EH (cell line): Measurements from ENCODE around the gene GLG1.
"Not testable (repeated sequence)": the region's sequence is repeated elsewhere in the genome, so short reads cannot be mapped to it uniquely, and the experiment has no call there.

ENCODE experiments used
- DNase-seq: peaks from one replicate; pipeline ENCODE4 v3.0.0-alpha.2; 2015; ENCODE audit warnings: low read depth

GLG1 gene

DNA sequence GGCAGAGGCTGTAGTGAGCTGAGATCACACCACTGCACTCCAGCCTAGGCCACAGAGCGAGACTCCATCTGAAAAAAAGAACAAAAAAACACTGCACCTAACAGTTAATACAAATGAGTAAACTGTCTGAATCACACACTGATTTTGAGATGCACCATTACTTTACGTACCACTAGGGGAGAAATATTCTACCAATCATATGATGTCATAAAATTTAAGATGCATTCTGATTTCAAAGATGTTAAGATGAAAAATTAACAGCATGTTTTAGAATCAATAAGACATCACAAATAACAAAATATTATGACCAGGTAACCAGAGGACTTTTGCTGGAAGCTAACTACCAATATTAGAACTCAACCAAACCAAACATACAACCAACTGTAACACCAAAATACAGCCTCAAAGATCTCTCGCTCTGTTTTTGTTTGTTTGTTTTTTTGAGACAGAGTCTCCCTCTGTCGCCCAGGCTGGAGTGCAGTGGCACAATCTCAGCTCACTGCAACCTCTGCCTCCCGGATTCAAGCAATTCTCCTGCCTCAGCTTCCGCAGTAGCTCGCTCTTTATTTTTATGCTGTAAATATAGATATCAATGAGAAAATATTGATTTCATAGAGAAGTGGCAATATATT is 31.6 kb downstream of the GLG1 start:
- DNase-seq, result no peak

DNA sequence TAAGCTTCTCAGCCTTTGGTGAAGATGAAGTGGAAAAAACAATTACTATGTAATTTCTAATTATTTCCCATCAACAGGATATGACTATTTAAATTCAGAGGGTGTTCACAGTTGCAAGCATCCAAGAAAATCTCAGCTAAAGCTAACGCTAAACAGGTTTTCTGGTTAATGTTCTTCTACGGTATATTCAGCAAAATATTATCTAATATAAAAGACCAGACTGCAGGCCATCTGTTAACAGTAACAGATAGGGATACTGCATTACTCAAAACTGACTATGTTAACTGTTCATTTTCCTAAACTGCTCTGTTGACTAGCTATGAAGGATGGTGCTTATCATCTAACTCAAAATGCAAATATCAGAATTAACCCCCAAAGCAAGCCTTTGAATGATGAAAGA is 32.8 kb downstream of the GLG1 start:
- no peak for DNase-seq

DNA sequence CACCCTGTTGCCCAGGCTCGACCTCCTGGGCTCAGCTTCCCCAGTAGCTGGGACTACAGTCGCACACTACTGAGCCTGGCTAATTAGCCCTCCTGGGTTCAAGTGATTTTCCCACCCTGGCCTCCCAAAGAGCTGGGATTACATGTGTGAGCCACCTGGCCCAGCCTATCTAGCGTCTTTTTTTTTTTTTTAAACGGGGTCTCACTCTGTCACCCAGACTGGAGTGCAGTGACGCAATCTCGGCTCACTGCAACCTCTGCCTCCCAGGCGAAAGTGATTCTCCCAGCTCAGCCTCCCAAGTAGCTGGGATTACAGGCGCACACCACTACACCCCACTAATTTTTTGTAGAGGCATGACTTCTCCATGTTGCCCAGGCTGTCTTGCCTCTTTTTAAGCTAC is 33.3 kb downstream of the GLG1 start:
- peak; percentile 8 for DNase-seq

DNA sequence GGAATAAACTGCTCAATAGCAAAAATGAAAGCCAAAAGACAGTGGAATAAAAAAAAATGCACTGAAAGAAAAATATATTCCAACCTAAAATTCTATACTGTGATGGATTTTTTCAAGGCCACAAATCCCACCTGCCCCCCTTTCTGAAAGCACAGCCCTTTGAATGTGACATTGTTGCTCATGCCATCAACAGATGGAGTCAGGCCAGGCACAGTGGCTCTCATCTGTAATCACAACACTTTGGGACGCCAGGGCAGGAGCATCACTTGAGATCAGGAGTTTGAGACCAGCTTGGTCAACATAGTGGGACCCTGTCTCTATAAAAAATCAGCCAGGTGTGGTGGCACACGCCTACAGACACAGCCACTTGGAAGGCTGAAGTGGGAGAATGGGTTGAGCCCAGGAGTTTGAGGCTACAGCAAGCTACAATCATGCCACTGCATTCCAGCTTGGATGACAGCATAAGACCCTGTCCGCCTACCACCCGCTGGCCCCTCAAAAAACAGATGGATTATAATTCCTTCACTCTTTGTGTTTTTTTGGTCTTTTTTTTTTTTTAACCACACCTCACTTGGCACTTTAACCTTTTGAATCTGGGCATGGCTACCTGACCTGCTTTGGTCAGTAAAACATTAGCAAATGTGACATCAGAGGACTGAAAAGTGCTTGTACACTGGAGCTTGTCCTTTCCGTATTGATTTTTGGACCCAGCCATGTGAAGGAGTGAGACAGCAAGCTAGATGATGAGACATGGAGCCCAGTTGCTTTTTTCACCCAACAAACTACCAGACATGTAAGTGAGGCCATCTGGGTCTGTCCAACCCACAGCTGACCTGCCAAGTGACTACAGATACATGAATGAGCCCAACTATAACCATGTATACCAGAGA is 36.3 kb downstream of the GLG1 start:
- no peak for DNase-seq

DNA sequence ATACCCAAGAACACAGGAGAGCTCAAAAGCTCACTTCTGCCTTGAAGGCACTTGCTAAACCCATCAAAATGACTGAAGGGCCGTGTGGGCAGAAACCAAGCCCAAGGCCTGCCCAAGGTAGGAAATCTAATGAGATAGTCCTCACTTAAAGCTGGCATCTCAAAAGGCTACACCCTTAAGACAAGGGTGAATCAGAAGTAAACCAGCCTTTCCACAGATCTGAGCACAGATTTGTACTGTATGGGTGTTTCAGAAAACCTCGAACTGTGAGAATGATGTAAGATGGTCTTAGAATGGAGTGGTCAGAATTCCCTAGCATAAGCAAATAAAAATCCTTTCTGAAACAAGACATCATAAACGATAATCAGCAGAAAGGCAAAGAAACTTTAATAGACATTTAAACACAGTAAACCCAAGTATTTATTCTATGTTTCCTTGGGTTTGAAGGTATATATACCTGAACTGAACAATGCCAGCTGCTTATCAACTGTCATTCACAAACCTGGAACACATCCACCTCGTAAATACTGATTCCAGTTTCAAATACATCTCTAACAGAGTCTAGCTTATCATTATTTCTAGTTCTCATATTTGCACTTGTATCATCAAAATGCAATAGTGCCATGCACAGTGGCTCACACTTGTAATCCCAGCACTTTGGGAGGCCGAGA is 37.8 kb downstream of the GLG1 start:
- DNase-seq, result peak; percentile 63

DNA sequence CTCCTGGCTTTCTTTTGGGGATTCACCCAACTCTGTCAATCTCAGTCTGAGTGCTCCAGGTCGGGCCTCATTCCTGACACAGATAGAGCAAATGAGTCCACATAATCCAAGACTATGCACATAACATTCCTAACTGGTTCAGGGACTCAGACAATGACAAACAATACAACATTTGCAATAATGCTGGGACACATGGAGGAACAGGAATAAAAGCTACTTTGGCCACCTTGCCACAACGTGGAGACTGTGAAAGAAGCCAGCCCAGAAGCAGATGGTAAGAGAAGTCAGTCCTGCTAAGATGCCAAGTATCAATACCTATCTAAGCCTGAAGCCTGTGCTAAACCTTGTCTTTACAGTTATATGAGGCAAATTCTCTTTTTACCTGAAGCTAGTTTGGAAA is 39.0 kb downstream of the GLG1 start:
- no peak for DNase-seq

DNA sequence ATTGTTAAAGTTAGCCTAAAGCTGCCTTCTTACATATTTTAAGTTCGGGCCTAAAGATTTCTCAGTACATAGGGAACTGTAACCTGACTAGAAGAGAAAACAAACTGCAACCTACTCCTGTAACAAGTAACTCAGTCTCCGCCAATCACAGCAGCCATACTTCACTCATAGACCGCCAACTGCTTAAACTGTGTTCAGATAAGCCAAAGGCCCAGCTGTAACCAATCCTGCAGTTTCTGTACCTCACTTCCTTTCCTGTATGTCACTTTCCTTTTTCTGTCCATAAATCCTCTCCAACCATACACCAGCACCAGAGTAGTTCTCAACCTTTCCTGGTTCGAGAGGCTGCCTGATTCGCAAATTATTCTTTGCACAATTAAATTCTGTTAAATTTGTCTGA is 41.5 kb downstream of the GLG1 start:
- DNase-seq, result no peak

DNA sequence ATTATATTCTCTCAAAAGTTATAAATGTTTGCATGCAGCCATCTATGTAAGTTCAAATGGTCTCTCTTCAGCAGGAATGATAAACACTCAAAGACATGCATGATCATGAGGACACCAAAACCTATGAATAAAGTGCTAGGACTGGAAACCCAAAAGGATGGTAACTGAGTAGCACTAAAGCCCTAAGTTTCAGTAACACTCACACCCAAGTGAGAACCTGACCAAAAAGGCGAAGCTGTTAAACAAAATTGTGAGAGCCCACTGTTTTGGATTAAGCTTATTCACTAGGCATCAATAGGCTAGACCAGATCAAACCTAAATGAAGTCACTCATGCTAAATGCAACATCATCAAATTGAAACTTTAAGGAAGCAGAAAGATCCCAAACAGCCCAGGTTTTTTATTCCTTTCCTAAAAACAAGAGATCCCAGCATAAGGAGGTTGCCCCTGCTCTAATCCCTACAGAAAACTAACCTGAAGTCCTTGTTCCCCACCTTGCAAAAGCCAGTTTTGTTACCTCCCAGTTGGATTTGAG is 42.4 kb downstream of the GLG1 start:
- no peak for DNase-seq

DNA sequence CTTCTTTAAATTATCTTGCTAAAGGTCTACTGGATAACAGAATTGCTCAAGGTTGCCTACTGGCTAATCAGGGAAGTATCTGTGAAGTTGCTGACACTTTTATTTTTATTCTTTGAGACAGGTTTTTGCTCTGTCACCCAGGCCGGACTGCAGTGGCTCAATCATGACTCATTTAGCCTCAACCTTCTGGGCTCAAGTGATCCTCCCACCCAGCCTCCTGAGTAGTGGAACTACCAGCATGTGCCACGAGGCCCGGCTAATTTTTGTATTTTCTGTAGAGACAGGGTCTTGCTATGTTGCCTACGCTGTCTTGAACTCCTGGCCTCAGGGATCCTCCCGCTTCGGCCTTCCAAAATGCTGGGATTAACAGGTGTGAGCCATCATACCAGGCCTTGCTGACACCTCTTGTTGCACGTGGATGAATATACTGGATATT is 43.1 kb downstream of the GLG1 start:
- DNase-seq, result peak; percentile 67

DNA sequence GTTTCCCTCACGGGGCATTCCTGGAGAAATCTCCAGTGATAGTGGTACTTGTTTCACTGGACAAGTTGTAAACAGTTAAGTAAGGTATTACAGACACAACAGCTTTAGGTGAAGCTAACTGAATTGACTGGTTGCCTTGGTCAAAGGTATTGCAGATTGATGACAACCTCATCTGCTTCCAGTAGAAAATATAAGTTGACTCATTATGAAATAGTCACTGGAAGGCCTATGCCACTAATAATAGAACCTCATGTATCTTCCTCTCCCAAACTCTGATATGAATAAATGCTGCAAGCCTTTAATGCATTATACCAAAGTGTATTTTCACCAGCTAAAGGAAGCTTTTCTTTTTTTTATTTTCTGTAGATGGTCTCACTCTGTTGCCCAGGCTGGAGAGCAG is 44.8 kb downstream of the GLG1 start:
- no peak for DNase-seq

DNA sequence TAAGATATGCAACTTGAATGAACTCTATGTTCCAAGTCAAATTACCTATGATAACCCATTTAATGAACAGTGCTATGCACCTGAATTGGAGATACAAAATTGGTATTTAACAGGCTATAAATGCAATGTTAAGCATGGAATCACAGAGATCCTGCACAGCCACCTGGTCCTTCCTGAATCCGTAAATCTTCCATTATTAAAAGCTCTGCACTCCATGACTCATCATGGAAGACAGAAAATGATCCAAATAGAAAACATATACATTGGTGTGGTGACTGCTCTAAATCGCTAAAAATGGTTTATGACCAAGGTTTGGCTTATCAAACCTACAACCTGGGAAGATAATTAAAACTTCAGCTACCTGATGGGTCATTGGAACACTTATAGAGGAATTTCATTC is 45.3 kb downstream of the GLG1 start:
- no peak for DNase-seq

DNA sequence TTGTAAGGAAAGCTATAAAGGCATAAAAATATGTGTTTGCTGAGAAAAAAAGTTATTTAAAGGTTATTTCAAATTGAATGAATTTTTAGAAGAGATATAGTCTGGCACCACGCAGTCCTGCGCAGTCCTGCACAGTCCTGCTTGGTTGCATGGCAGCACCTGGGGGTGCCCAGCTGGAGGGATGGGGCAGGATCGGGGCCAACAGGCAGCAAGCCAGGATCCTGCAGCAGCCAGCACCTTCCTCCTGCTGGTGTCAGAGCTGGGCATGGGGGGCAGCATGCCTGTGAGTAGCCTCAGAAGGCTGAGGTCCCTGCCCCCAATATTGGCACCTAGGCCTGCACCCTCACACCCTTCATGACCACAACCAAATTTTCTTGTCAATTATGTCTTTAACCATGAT is 46.0 kb downstream of the GLG1 start:
- DNase-seq, result no peak

DNA sequence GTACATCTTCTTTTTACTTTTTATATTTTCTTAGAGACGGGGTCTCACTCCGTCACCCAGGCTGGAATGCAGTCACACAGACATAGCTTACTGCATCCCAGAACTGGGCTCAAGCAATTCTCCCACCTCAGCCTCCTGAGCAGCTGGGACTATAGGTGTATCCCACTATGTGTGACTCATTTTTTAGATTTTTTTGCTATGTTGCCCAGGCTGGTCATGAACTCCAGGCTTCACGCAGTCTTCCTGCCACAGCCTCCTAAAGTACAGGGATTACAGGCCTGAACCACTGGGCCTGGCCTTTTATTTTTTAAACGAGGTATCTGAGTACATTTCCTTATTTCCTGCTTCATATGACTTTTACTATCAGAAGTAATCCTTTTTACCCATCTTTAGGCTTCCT is 48.0 kb downstream of the GLG1 start:
- DNase-seq, result no peak

DNA sequence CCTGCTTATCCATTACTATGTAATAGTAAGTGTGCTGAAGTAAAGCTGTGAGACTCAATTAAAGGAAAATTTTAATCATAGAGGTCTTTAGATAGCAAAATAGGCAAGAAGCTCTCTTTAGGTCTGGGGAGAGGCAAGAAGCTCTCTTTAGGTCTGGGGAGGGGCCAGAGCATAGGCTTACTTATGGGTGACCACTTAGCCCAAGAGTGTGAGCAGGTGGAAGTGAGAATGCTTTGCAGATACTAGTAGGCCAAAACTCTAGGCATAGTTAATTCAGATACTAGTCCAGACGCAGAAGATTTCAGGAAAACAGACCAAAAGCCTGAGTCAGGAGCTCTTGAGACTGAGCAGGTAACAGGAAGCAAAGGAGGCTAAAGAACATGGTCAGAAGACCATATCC is 49.6 kb downstream of the GLG1 start:
- DNase-seq, result no peak

DNA sequence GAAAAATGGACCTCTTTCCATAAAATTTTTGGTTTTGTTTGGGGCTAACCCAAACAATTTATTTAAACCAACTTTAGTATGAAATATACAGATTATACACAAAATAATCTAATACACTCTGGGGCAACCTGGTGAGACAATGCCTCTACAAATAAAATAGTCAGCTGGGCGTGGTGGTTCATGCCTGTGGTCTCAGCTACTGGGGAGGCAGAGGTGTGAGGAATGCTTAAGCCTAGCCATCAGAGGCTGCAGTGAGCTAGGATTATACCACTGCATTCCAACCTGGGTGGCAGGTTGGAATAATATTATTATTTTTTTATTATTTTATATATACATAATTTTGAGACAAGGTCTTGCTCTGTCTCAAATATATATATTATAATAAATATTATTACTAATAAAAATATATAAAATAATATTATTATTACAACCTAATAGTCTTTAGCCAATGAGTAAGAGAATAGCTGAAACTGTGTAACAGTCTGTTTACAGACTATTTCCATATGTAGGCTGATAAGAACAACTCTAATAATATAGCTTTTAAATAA is 50.5 kb downstream of the GLG1 start:
- DNase-seq, result peak; percentile 26

DNA sequence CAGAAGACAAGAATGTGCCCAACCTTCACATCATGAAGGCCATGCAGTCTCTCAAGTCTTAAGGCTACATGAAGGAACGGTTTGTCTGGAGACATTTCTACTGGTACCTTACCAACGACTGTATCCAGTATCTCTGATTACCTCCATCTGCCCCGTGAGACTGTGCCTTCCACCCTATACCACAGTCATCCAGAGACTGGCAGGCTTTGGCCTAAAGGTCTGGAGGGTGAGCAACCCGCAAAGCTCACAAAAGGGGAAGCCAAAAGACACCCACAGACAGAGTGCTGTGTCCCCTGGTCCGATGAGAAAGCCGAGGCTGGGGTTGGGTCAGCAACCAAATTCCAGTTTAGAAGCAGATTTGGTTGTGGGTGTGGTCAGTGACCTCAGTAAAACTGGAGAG is 54.6 kb downstream of the GLG1 start:
- DNase-seq, result not testable (repeated sequence)

DNA sequence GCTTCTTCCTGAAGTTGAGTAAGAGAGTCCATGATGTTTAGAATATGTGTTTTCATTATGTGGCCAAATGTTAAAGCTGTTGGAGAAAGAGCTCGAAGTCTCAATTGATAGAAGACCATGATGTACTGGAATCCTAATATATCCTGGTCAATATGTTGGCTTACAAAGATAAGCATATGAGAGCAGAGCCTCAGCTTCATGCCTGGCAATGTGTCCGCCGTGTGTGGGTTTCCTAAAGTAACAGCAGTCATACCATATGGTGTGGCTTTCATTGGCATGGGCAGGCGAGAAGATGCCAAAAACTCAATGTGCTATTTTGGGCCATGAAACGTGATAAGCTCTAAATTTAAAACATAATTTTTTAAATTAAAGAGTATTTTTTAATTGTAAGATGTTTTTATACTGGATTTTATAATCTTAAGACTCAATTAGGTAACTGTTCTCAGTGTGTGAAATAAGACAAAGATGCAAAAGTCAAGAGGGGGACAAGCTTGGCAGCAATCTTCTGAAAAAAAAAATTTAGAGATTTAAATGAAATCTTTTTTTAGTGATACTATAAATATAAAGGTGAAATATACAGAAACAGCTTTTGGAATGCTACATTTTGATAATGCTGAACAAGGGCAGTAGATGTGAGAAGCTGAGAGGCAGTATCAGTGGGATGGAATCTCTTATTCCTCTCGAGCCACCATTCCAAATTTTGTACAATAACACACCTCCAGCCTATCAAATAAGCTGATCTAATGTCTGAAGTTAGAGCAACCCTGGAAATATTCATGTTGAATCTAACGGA is 56.5 kb downstream of the GLG1 start:
- DNase-seq, result not testable (repeated sequence)

DNA sequence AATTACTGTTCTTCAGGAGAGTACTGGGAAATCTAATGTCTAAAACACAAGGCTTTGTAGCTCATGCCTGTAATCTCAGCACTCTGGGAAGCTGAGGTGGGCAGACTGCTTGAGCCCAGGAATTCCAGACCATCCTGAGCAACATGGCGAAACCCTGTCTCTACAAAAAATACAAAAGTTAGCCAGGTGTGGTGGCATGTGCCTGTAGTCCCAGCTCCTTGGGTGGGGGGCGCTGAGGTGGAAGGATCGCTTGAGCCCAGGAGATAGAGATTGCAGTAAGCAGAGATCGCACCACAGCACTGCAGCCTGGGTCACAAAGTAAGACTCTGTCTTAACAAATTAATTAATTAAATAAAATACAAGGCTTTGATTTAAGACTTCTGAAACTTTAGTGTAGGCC is 60.8 kb downstream of the GLG1 start:
- DNase-seq, result not testable (repeated sequence)

DNA sequence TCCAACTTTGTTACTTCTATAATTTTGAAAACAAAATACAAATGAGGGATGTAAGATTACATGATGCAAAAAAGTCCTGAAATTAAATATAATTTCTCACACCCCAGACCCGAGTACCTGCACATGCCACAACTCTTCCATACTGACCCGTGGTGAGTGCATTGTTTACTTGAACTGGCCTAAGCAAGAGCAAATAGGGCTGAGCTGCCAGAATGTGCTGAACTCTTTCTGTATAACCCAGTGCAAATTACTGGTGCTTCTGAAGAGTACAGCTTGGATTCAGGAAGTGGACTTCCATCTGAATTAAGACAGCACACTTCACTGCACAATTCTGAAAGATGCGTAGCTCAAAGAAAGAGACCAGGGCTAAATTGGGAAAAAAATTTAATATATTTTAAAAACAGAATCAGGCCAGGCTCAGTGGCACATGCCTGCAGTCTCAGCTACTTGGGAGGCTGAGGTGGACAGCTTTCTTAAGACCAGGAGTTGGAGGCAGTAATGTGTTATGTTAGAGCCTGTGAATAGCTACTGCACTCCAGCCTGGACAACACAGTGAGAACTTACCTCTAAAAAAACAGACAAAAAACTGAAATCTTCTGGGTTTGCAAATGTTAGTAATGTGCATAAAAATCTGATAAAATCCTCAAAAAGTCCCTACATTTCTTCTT is 63.9 kb downstream of the GLG1 start:
- DNase-seq, result not testable (repeated sequence)

DNA sequence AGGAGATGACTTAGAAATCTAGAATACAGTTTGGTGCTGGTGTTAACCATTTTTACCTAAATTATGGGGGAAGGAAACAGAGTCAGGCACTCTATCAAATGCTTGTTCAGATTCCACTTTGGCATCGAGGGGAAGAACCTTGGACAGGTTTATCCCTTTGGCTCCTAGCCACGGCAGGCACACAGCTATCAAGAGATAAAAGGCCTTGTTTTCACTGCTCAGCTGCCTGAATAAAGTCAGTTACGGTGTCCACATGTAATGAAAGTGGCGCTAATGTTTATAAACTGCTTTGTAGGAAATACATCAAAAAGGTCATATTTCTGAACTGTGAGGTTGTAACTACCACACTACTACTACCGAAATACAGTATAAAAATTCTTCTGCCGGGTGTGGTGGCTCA is 66.3 kb downstream of the GLG1 start:
- DNase-seq, result not testable (repeated sequence)

DNA sequence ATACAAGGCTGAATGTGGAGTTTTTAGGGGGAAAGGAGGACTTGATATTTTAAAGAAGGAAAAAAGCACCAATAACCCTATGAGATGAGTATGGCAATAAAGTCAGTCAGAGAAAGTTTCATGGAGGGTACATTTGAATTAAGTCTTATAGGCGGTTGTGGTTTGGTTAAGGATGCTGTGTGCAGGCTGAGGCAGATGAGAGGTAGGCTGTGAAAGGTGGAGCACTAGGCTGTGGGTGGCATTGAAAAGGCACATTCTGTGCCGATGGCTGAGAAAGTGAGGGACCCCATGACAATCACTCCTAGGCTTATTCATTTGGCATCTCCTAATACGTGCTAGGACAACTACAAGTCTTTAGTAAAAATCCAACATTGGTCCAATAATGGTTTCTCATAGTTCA is 68.1 kb downstream of the GLG1 start:
- DNase-seq, result not testable (repeated sequence)
